Measurements from ENCODE around the gene ITPR3. TPM values are rescaled to one million over a fixed set of nuclear protein-coding genes. Genes with fewer than 3 reads are reported as not detected.

ITPR3 gene
- polyA plus RNA-seq, 1 donor (not counting 4 experiments of a cell fraction or from before 2014, with no cell fraction given): 43.3 TPM

DNA sequence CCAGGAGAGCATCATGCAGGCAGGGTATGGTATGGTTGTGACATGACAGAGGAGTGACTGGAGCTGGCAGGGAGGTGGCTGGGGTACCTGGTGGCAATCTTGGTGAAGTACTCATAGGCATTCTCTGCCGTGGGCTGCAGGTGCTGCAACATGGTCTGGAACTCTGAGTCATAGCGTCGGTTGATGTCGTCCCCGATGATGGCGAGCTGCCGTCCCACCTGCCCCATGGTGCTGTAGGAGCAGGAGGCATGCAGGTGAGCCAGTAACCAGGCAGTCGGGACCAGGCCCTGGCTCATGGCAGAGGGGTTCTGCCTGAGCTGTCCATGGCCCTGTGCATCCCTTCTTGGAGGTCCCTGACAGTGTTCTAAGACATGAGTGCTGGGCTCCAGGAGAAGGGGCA lies 45.9 kb upstream of the ITPR3 start:
- Histone ChIP-seq H3K27ac (ENCODE audit: control insufficient read depth, insufficient read depth, low read length) (no peak overlapping the region), H3K36me3 (ENCODE audit: control insufficient read depth in 2 of 2, extremely low read depth in 1 of 2, insufficient read depth in 2 of 2, low read length in 2 of 2) (peaks cover 36 to 51% of the 10 kb centered on the region in 2 experiments), H3K4me3 (ENCODE audit: control insufficient read depth in 2 of 3, extremely low read depth in 1 of 3, insufficient read depth in 2 of 3, low read depth in 1 of 3, low read length in 3 of 3) (no peak overlapping the region), H3K27me3 (ENCODE audit: control insufficient read depth, extremely low read depth, insufficient read depth, low read length) (no peaks in the 10 kb centered on the region), H3K79me2 (ENCODE audit: control insufficient read depth, insufficient read depth, low read length) (peaks cover 51% of the 10 kb centered on the region), H3K9me3 (ENCODE audit: control insufficient read depth, low read depth, low read length) (no peaks in the 10 kb centered on the region), H2AFZ (ENCODE audit: control insufficient read depth, low read length) (no peak overlapping the region), H3K4me1 (ENCODE audit: control insufficient read depth, extremely low read depth, insufficient read depth, low read length) (peaks cover 33% of the 10 kb centered on the region), H3K9ac (ENCODE audit: control insufficient read depth, extremely low read depth, insufficient read depth, low read length) (no peak overlapping the region), H3K9me1 (ENCODE audit: control insufficient read depth, extremely low read depth, insufficient read depth, low read length) (no peaks in the 10 kb centered on the region), H4K20me1 (ENCODE audit: control insufficient read depth, extremely low read depth, insufficient read depth, low read length) (no peaks in the 10 kb centered on the region), H3K4me2 (ENCODE audit: control insufficient read depth, extremely low read depth, insufficient read depth, low read depth, low read length) (no peak overlapping the region)
- DNase-seq (ENCODE audit: low read depth, low spot score): no peak
- FAIRE-seq: no peak
- dilution Hi-C loops (cut with MboI; ENCODE audit: extremely low pct_ligation_motif_present, low sequenced_read_pairs): no loop called here
- no peak for TF ChIP-seq EZH2 (IDR thresholded peaks at IDR 0.05; ENCODE audit: low read length)
- TF ChIP-seq, protein P1, sequence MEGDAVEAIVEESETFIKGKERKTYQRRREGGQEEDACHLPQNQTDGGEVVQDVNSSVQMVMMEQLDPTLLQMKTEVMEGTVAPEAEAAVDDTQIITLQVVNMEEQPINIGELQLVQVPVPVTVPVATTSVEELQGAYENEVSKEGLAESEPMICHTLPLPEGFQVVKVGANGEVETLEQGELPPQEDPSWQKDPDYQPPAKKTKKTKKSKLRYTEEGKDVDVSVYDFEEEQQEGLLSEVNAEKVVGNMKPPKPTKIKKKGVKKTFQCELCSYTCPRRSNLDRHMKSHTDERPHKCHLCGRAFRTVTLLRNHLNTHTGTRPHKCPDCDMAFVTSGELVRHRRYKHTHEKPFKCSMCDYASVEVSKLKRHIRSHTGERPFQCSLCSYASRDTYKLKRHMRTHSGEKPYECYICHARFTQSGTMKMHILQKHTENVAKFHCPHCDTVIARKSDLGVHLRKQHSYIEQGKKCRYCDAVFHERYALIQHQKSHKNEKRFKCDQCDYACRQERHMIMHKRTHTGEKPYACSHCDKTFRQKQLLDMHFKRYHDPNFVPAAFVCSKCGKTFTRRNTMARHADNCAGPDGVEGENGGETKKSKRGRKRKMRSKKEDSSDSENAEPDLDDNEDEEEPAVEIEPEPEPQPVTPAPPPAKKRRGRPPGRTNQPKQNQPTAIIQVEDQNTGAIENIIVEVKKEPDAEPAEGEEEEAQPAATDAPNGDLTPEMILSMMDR (optimal IDR thresholded peaks at IDR 0.05 in 1 of 3, IDR thresholded peaks at IDR 0.05 in 1 of 3, conservative IDR thresholded peaks at IDR 0.05 in 1 of 3; ENCODE audit: extremely low read depth in 1 of 3, insufficient read depth in 2 of 3, low read length in 3 of 3): no peak

DNA sequence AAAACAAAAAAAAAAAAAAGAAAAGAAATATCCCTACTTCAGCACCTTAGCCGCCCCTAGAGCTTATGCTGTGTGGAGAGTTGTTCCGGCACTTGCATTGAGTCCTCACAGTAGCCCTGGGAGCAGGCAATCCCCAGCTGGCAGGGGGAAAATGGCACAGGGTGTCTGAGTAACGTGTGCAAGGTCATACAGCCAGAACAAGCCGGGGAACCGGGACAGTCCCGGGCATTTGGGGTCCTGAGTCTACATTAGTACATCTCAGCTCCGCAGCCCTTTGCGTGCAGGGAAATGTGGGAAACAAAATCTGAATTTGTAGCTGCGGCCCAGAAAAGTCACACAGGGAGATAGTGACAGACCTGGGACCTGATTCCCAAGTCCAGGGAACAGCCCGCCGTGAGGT lies 44.5 kb upstream of the ITPR3 start:
- TF ChIP-seq, protein P1 (optimal IDR thresholded peaks at IDR 0.05 in 1 of 3, IDR thresholded peaks at IDR 0.05 in 1 of 3, conservative IDR thresholded peaks at IDR 0.05 in 1 of 3; ENCODE audit: extremely low read depth in 1 of 3, insufficient read depth in 2 of 3, low read length in 3 of 3): no peak
- no peak for TF ChIP-seq EZH2 (IDR thresholded peaks at IDR 0.05; ENCODE audit: low read length)
- DNase-seq (ENCODE audit: low read depth, low spot score): no peak
- dilution Hi-C loops (cut with MboI; ENCODE audit: extremely low pct_ligation_motif_present, low sequenced_read_pairs): no loop called here
- Histone ChIP-seq H3K9me1 (ENCODE audit: control insufficient read depth, extremely low read depth, insufficient read depth, low read length) (no peaks in the 10 kb centered on the region), H3K36me3 (ENCODE audit: control insufficient read depth in 2 of 2, extremely low read depth in 1 of 2, insufficient read depth in 2 of 2, low read length in 2 of 2) (peaks cover 36 to 46% of the 10 kb centered on the region in 2 experiments), H3K79me2 (ENCODE audit: control insufficient read depth, insufficient read depth, low read length) (peaks cover 51% of the 10 kb centered on the region), H3K4me1 (ENCODE audit: control insufficient read depth, extremely low read depth, insufficient read depth, low read length) (peaks cover 25% of the 10 kb centered on the region), H4K20me1 (ENCODE audit: control insufficient read depth, extremely low read depth, insufficient read depth, low read length) (no peaks in the 10 kb centered on the region), H2AFZ (ENCODE audit: control insufficient read depth, low read length) (peak overlapping the region; percentile 47), H3K4me2 (ENCODE audit: control insufficient read depth, extremely low read depth, insufficient read depth, low read depth, low read length) (peak overlapping the region; percentile 92), H3K9ac (ENCODE audit: control insufficient read depth, extremely low read depth, insufficient read depth, low read length) (peak overlapping the region; percentile 77), H3K9me3 (ENCODE audit: control insufficient read depth, low read depth, low read length) (no peaks in the 10 kb centered on the region), H3K27ac (ENCODE audit: control insufficient read depth, insufficient read depth, low read length) (peak overlapping the region; percentile 87), H3K4me3 (ENCODE audit: control insufficient read depth in 2 of 3, extremely low read depth in 1 of 3, insufficient read depth in 2 of 3, low read depth in 1 of 3, low read length in 3 of 3) (peak overlapping the region in 2 of 3 experiments; percentile 44 to 81), H3K27me3 (ENCODE audit: control insufficient read depth, extremely low read depth, insufficient read depth, low read length) (no peaks in the 10 kb centered on the region)
- no peak for FAIRE-seq

Measured in keratinocyte (primary cell).